NCI-H2227 (cell line): ENCODE data around the gene PGAM5.

ENCODE experiments used
- DNase-seq: peaks from one replicate; lab custom pipeline; 2025; ENCODE audit not compliant: unreplicated experiment; lab: John Stamatoyannopoulos, UW

PGAM5 gene

GRCh38 chr12:132710405-132711079 is at the start of gene PGAM5:
Gene PGAM5 (plus strand): TSS chr12:132710842. CDS start chr12:132710877, 35 bp downstream.
- peak; percentile 95 for DNase-seq

GRCh38 chr12:132660996-132661395 is 49.6 kb upstream of the PGAM5 start:
- no peak for DNase-seq

- no peak for DNase-seq
Observed at GRCh38 chr12:132661972-132662371, 48.7 kb upstream of the PGAM5 start.

DNA sequence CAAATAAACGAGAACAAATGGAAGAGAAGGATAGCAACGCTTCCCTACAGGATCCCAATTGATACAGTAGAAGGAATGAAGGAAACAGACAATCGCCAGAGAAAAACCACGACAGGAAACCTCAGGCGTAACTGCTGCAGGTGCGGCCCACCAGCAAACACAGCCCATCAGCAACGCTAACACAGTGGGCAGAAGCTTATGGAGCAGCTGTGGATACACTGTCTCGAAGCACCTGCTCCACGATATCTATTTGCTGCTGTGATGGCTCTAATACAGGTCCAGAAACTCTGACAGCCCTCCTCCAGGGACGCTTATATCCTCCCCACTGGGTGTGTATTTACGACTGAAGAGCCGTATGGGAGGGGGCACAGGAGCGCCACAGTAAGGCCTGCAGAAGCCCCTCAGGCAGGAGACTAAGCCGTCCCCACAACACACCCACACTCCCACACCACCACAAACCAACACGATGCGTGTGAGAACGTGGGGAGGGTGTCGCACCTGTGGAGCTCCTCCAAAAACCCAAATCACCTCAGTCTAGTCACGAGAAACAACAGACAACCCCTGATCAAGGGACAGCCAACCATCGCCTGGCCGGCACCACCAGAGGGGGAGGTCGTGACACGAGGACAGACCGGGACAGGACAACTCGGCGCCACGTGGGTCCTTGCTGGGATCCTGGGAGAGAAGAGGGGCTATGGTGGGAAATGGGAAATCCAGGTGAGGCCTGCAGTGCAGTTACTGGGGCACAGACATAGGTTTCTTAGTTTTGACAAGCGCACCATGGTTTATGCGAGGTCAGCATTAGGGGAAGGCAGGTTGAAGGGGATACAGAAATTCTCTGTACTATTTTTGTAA is 47.5 kb upstream of the PGAM5 start:
- no peak for DNase-seq

DNA sequence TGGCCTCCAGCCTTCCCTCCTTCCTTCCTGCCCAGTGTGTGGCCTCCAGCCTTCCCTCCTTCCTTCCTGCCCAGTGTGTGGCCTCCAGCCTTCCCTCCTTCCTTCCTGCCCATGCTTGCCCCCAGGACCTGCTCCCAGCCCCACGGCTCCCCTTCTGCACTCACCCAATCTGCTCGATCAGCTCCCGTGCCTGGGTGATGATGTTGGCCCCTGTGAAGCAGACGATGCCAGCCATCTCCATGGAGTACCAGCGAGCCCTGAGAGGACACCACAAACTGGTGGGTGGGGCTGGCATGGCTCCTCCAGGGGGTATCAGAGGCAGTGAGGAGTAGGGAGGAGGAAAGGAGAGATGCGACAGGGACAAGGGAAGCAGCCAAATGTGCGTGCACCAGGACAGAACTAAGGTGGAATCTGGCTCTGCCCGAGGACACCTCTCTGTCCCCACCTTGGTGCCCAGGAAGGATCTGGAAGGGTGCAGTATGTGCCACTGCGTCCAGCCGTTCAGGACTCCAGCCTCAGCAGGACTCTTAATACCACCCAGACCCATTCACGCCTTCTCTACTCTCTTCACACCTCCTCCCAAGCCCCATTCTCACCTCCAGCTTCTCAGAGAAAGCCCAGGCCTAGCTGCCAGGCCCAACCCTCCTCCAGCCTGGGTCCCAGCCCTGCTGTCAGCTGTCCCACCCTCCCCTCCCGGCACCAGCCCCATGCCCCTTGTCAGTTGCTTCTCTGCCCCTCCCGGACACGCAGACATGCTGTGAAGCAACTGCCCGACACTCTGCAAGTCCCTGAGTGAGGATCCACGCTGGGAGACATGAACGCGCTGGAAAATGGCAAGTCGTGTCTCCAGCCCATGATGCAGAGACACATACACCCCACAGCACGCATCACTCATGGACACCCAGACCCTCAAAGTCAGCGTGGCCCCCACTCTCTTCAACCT is 46.2 kb upstream of the PGAM5 start:
- no peak for DNase-seq

- no peak for DNase-seq
Observed at GRCh38 chr12:132665149-132665491, 45.5 kb upstream of the PGAM5 start.

DNA sequence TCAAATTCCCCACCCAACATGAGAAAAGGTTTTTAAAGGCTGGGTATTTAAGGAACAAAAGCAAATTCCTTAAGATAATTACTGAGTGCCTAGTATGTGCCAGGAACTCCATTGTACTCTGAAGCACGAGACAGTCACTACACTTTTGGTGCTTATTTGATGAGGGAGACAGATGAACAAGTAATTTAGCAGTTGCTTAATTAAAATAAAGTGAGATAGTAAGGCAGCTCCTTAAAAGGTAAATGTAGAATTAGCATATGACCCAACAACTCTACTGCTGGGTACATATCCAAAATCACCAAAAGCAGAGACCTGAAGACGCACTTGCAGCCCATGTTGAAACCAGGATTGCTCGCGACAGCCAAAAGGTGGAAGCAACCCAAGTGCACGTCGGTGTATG is 44.8 kb upstream of the PGAM5 start:
- DNase-seq: no peak

- no peak for DNase-seq
Observed at GRCh38 chr12:132668191-132669088, 42.2 kb upstream of the PGAM5 start.

- DNase-seq: no peak
Observed at GRCh38 chr12:132669166-132669879, 41.3 kb upstream of the PGAM5 start.

- no peak for DNase-seq
Observed at GRCh38 chr12:132672116-132672515, 38.5 kb upstream of the PGAM5 start.

- DNase-seq: no peak
Observed at GRCh38 chr12:132672678-132673077, 38.0 kb upstream of the PGAM5 start.

DNA sequence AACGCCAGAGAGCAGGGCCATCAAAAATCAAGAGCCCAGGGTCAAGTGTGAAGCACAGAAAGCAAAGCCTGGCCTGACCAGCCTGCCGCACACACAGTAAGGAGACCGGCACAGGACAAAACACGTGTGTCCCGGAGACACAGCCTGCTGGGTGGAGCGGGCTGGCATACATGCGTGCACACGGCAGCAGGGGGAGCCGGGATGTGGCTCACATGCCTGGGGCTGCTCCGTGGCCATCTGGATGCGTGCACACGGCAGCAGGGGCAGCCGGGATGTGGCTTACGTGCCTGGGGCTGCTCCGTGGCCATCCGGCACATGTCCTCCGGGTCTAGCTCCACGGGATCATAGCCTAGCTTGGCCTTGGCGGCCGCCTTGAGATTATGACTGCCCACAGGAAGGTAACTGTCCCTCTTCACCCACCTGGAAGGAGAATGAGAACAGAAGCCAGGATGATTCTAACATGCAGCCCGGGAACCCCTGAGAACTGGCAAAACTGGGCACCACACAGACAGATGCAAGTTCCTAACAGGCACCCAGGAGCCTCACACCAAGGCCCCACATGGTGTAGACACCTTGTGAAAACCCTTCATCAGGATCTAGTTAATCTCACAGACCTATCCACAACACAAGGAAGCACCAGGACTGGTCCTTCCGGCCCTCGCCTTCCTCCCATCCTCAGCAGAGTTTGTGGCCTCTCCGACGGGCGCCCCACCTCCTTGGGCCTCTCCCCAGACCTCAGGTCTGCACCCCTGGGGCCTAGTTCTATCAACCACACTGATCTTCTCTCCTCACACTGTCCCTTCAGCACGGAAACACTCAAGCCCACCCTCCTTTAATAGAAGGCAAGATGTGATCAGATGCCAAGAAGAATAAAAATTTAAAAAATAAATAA is 37.1 kb upstream of the PGAM5 start:
- DNase-seq: no peak

GRCh38 chr12:132674561-132674960 is 36.1 kb upstream of the PGAM5 start:
- DNase-seq: no peak

- DNase-seq: no peak
Observed at GRCh38 chr12:132675757-132676432, 34.7 kb upstream of the PGAM5 start.

- no peak for DNase-seq
Observed at GRCh38 chr12:132677492-132677891, 33.1 kb upstream of the PGAM5 start.

DNA sequence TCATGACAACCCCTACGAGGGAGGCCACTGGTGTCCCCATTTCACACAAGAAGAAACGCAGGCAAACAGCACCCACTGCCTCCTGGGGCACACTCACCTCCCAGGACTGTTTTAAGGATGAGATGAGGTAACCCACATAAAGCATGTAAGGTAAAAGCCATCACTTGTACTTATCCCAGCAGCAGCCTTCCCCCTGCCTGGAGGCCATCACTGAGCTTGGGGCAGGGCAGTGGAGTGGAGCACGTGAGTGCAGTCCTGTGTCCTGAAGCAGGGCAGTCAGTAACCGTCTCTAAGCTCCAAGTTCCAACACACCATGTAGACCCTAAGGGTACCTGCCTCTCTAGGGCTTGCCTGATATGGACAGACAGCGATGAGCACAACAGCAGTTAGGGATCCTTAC is 25.2 kb upstream of the PGAM5 start:
- no peak for DNase-seq

GRCh38 chr12:132686825-132687210 is 23.8 kb upstream of the PGAM5 start:
- peak; percentile 80 for DNase-seq
